Breast epithelium (tissue), 4 donors: ENCODE measurements around the gene CHTF18. TPM values are rescaled to one million over a fixed set of nuclear protein-coding genes. Genes with fewer than 3 reads are reported as not detected.

ENCODE experiments used
- DNase-seq, 2 donors: peaks; one replicate each; pipeline ENCODE4 v3.0.0-alpha.2; 2019; ENCODE audit warnings: low spot score in 2 of 2
- H3K27ac ChIP-seq, 2 donors: fragments of 200-600 bp; sonication (generic) in 1 of 2; one replicate each; pipeline ENCODE4 v1.5.1; 2016 to 2019; ENCODE audit warnings: mild to moderate bottlenecking in 1 of 2
- H3K27me3 ChIP-seq, 2 donors: fragments of 200-600 bp; sonication (generic) in 1 of 2; one replicate each; pipeline versions ENCODE4 v1.5.1 to v1.6.0; 2017 to 2019; ENCODE audit warnings: control low read depth in 1 of 2, mild to moderate bottlenecking in 1 of 2
- H3K36me3 ChIP-seq: fragments of 200-600 bp; one replicate; pipeline ENCODE4 v1.5.1; 2019
- H3K4me1 ChIP-seq, 2 donors: fragments of 200-600 bp; sonication (generic); one replicate each; pipeline ENCODE4 v1.5.1; 2016 to 2019; ENCODE audit warnings: control low read depth in 1 of 2
- H3K4me3 ChIP-seq, 3 donors: fragments of 200-600 bp; sonication (generic); 1 replicate in 2 of 3; 2 replicates in 1 of 3; pipeline ENCODE4 v1.5.1; 2016 to 2019; ENCODE audit warnings: mild to moderate bottlenecking in 3 of 3, moderate library complexity in 2 of 3
- H3K9me3 ChIP-seq, 2 donors: fragments of 200-600 bp; sonication (generic) in 1 of 2; one replicate each; pipeline ENCODE4 v1.5.1; 2016 to 2019; ENCODE audit warnings: control low read depth in 1 of 2
- POLR2A ChIP-seq: fragments of 450-650 bp; IDR thresholded peaks from one replicate; pipeline ENCODE4 v1.6.1; 2016; ENCODE audit warnings: antibody characterized with exemption, mild to moderate bottlenecking, moderate library complexity
- POLR2AphosphoS5 ChIP-seq, 3 donors: sonication (generic); formaldehyde crosslinking; IDR thresholded peaks; one replicate each; pipeline ENCODE4 v1.6.1; 2017; ENCODE audit warnings: antibody characterized with exemption in 3 of 3
- intact Hi-C: fragments of 100-400 bp; cut with DNase I; formaldehyde crosslinking; loops from one replicate; pipeline ENCODE4 v1.15.1; 2023; ENCODE audit warnings: low total_unique reads
- total RNA-seq, 3 donors: library from RNA; depleted of rRNA; stranded (reverse); fragments of >200 nt; gene quantifications; one replicate each; pipeline ENCODE4 v1.1.0, GENCODE V29; 2016
- TF ChIP-seq, protein P1 (sequence below), 3 donors: fragments of 450-650 bp; IDR thresholded peaks; one replicate each; pipeline ENCODE4 v1.5.1; 2016 to 2017; ENCODE audit warnings: antibody characterized with exemption in 3 of 3, mild to moderate bottlenecking in 3 of 3, moderate library complexity in 3 of 3

Gene CHTF18
- total RNA-seq, 3 donors from 2014 or later, result 12.6 to 15.5 (median 13.1) TPM

- H3K9me3 ChIP-seq, result no peaks in the 10 kb centered on the region
- no peaks in the 10 kb centered on the region for H3K36me3 ChIP-seq
- peak; percentile 41 to 79 for DNase-seq
- TF ChIP-seq, protein P1, sequence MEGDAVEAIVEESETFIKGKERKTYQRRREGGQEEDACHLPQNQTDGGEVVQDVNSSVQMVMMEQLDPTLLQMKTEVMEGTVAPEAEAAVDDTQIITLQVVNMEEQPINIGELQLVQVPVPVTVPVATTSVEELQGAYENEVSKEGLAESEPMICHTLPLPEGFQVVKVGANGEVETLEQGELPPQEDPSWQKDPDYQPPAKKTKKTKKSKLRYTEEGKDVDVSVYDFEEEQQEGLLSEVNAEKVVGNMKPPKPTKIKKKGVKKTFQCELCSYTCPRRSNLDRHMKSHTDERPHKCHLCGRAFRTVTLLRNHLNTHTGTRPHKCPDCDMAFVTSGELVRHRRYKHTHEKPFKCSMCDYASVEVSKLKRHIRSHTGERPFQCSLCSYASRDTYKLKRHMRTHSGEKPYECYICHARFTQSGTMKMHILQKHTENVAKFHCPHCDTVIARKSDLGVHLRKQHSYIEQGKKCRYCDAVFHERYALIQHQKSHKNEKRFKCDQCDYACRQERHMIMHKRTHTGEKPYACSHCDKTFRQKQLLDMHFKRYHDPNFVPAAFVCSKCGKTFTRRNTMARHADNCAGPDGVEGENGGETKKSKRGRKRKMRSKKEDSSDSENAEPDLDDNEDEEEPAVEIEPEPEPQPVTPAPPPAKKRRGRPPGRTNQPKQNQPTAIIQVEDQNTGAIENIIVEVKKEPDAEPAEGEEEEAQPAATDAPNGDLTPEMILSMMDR (IDR thresholded peaks at IDR 0.05), result peak; percentile 44 to 78 (median 63)
- no peak for TF ChIP-seq POLR2A
- TF ChIP-seq POLR2AphosphoS5 (IDR thresholded peaks at IDR 0.05), result no peak
- H3K27ac ChIP-seq, result no peak overlapping the region
- peaks cover 8 to 26% of the 10 kb centered on the region in 2 donors for H3K27me3 ChIP-seq
- no peak overlapping the region for H3K4me3 ChIP-seq
- peaks cover 5 to 11% of the 10 kb centered on the region in 2 donors for H3K4me1 ChIP-seq
- intact Hi-C loops, result loop anchor here (2.0 kb wide), 1 partner anchor 69 kb away; no protein-coding TSS in a partner anchor
Observed at GRCh38 chr16:785563-786535, 2.6 kb upstream of the CHTF18 start.

GRCh38 chr16:787321-787966, 976 bp upstream of the CHTF18 start:
- Histone ChIP-seq H3K4me3 (peak overlapping the region; percentile 76 to 99 (median 93)), H3K36me3 (no peaks in the 10 kb centered on the region), H3K27ac (peak overlapping the region in 1 of 2 donors; percentile 40), H3K27me3 (peaks cover 2 to 10% of the 10 kb centered on the region in 2 donors), H3K9me3 (no peaks in the 10 kb centered on the region), H3K4me1 (peaks cover 5 to 11% of the 10 kb centered on the region in 2 donors)
- intact Hi-C loops, result no loop called here
- no peak for TF ChIP-seq POLR2A
- no peak for TF ChIP-seq POLR2AphosphoS5 (IDR thresholded peaks at IDR 0.05)
- TF ChIP-seq, protein P1 (IDR thresholded peaks at IDR 0.05), result no peak
- no peak for DNase-seq

GRCh38 chr16:787978-788398, 432 bp upstream of the CHTF18 start, which contains the start of gene RPUSD1:
Gene RPUSD1, minus strand, starts transcription at chr16:788381. Its CDS starts 644 bp downstream, at chr16:787737.
- TF ChIP-seq POLR2A (no peak), POLR2AphosphoS5 (IDR thresholded peaks at IDR 0.05) (no peak)
- TF ChIP-seq, protein P1 (IDR thresholded peaks at IDR 0.05), result no peak
- peak within 1 kb of the TSS; percentile 40 to 59 for H3K27ac ChIP-seq
- H3K36me3 ChIP-seq, result no peaks in the 10 kb centered on the region
- H3K9me3 ChIP-seq, result no peaks in the 10 kb centered on the region
- H3K4me3 ChIP-seq, result peak within 1 kb of the TSS; percentile 76 to 99 (median 93)
- intact Hi-C loops, result no loop called here
- peaks cover 0 to 5% of the 10 kb centered on the region in 2 donors for H3K27me3 ChIP-seq
- H3K4me1 ChIP-seq, result peaks cover 5 to 11% of the 10 kb centered on the region in 2 donors
- no peak for DNase-seq

GRCh38 chr16:789191-789850, 901 bp downstream of the CHTF18 start:
- Histone ChIP-seq H3K9me3 (no peaks in the 10 kb centered on the region), H3K36me3 (no peaks in the 10 kb centered on the region), H3K27ac (no peak overlapping the region), H3K4me1 (peaks cover 5 to 11% of the 10 kb centered on the region in 2 donors), H3K4me3 (peak overlapping the region; percentile 72 to 99 (median 93)), H3K27me3 (no peaks in the 10 kb centered on the region)
- intact Hi-C loops, result no loop called here
- no peak for DNase-seq
- TF ChIP-seq POLR2AphosphoS5 (IDR thresholded peaks at IDR 0.05), result no peak
- TF ChIP-seq POLR2A, result no peak
- TF ChIP-seq, protein P1 (IDR thresholded peaks at IDR 0.05), result no peak
